Astrocyte (in vitro differentiated cells and primary cell): ENCODE data around the gene ARPP21. TPM values are rescaled to one million over a fixed set of nuclear protein-coding genes. Genes with fewer than 3 reads are reported as not detected.
A peak's percentile ranks its signal among the peaks of the same experiment; 100 is the strongest.

ENCODE experiments used
- DNase-seq: peaks from one replicate; pipeline ENCODE4 v3.0.0-alpha.2; 2010; ENCODE audit warnings: low read depth
- FAIRE-seq: peaks from 2 replicates; lab custom pipeline; 2011; peaks lifted over from hg19 to GRCh38; lab: Jason Lieb, UNC
- H2AFZ ChIP-seq: 2 replicates; pipeline ENCODE4 v1.6.0; 2012; ENCODE audit warnings: low read depth, low read length, inconsistent platforms
- H3K27ac ChIP-seq: 2 replicates; pipeline ENCODE4 v1.5.1; 2011; ENCODE audit warnings: low read depth, low read length, inconsistent platforms
- H3K27me3 ChIP-seq: 2 replicates; pipeline ENCODE4 v1.6.0; 2011; ENCODE audit warnings: low read length, inconsistent platforms; ENCODE audit not compliant: insufficient read depth
- H3K36me3 ChIP-seq: 2 replicates; pipeline ENCODE4 v1.5.1; 2011; ENCODE audit warnings: low read length, inconsistent platforms; ENCODE audit not compliant: insufficient read depth
- H3K4me1 ChIP-seq: 2 replicates; pipeline ENCODE4 v1.5.1; 2011; ENCODE audit warnings: low read length, inconsistent platforms; ENCODE audit not compliant: insufficient read depth
- H3K4me2 ChIP-seq: 2 replicates; pipeline ENCODE4 v1.6.0; 2012; ENCODE audit warnings: low read length, inconsistent platforms
- H3K4me3 ChIP-seq: 2 replicates; pipeline ENCODE4 v1.5.1; 2011; ENCODE audit warnings: low read depth, mild to moderate bottlenecking, low read length, inconsistent platforms; ENCODE audit not compliant: insufficient read depth
- H3K79me2 ChIP-seq: 2 replicates; pipeline ENCODE4 v1.6.0; 2012; ENCODE audit warnings: mild to moderate bottlenecking, low read length, inconsistent platforms; ENCODE audit not compliant: insufficient read depth
- H3K9ac ChIP-seq: 2 replicates; pipeline ENCODE4 v1.6.0; 2012; ENCODE audit warnings: mild to moderate bottlenecking, low read length, inconsistent platforms
- H3K9me3 ChIP-seq: 2 replicates; pipeline ENCODE4 v1.5.1; 2012; ENCODE audit warnings: low read depth, mild to moderate bottlenecking, low read length, inconsistent platforms; ENCODE audit not compliant: insufficient read depth
- H4K20me1 ChIP-seq: 2 replicates; pipeline ENCODE4 v1.6.0; 2012; ENCODE audit warnings: low read length, inconsistent platforms; ENCODE audit not compliant: insufficient read depth
- H3K27ac Mint-ChIP-seq: one replicate; pipeline ENCODE4 v1.8.0; 2021; ENCODE audit warnings: mild to moderate bottlenecking, mixed read lengths; ENCODE audit not compliant: unreplicated experiment
- H3K27me3 Mint-ChIP-seq: one replicate; pipeline ENCODE4 v1.8.0; 2021; ENCODE audit warnings: low read depth, mixed read lengths; ENCODE audit not compliant: unreplicated experiment
- H3K36me3 Mint-ChIP-seq: one replicate; pipeline ENCODE4 v1.8.0; 2021; ENCODE audit warnings: low read depth, mixed read lengths; ENCODE audit not compliant: unreplicated experiment
- H3K4me1 Mint-ChIP-seq: one replicate; pipeline ENCODE4 v1.8.0; 2021; ENCODE audit warnings: low read depth, mixed read lengths; ENCODE audit not compliant: unreplicated experiment
- H3K4me3 Mint-ChIP-seq: one replicate; pipeline ENCODE4 v1.8.0; 2021; ENCODE audit warnings: mild to moderate bottlenecking, moderate library complexity, mixed read lengths; ENCODE audit not compliant: unreplicated experiment
- H3K9me3 Mint-ChIP-seq: one replicate; pipeline ENCODE4 v1.8.0; 2021; ENCODE audit warnings: mild to moderate bottlenecking, mixed read lengths; ENCODE audit not compliant: unreplicated experiment
- CTCF ChIP-seq: IDR thresholded peaks from 2 replicates; pipeline ENCODE4 v1.5.1; 2011; ENCODE audit warnings: low read depth, mild to moderate bottlenecking, inconsistent platforms, low read length, moderate library complexity; ENCODE audit not compliant: insufficient read depth
- EZH2 ChIP-seq: IDR thresholded peaks from 2 replicates; pipeline ENCODE4 v1.6.1; 2012; ENCODE audit warnings: mild to moderate bottlenecking, low read length, inconsistent platforms; ENCODE audit not compliant: insufficient read depth
- total RNA-seq: library from RNA; stranded (reverse); gene quantifications from 2 replicates; pipeline ENCODE4 v1.2.1, GENCODE V29; 2021

Gene ARPP21
- total RNA-seq, 1 donor from 2014 or later = 0.45 TPM

DNA sequence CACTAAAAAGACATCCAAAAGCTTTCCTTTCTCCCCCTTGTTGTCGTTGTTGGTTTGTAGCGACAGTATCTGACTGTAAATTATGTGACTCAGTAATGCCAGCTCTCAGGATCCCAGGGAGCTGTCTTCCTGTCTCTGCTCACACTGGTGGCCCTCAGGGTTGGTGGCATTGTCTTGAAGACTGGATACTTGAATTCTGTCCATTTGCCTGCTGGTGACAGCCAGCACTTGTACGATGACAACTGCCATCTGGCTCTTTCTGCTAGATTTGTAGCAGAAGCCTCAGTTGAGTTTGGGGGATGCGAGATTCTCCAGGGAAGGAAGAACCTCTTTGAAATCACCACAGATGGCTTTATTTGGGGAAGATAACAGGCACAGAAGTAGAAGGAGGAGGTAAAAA, 120.8 kb downstream of the ARPP21 start:
- no peak overlapping the region for H3K27ac ChIP-seq
- H3K9me3 ChIP-seq = no peaks in the 10 kb centered on the region
- no peak overlapping the region for H3K27ac Mint-ChIP-seq
- H3K79me2 ChIP-seq = no peaks in the 10 kb centered on the region
- H3K4me1 ChIP-seq = no peaks in the 10 kb centered on the region
- no peaks in the 10 kb centered on the region for H3K4me1 Mint-ChIP-seq
- no peak overlapping the region for H3K4me3 Mint-ChIP-seq
- H4K20me1 ChIP-seq = no peaks in the 10 kb centered on the region
- no peak overlapping the region for H3K9ac ChIP-seq
- FAIRE-seq (no peak), DNase-seq (no peak)
- H3K36me3 Mint-ChIP-seq = no peaks in the 10 kb centered on the region
- H2AFZ ChIP-seq = no peak overlapping the region
- no peak overlapping the region for H3K4me2 ChIP-seq
- H3K9me3 Mint-ChIP-seq = no peaks in the 10 kb centered on the region
- TF ChIP-seq CTCF = no peak
- no peak for TF ChIP-seq EZH2
- H3K4me3 ChIP-seq = no peak overlapping the region
- no peaks in the 10 kb centered on the region for H3K36me3 ChIP-seq
- H3K27me3 Mint-ChIP-seq = peaks cover 3% of the 10 kb centered on the region
- H3K27me3 ChIP-seq = no peaks in the 10 kb centered on the region

GRCh38 chr3:35761311-35761710, 122.0 kb downstream of the ARPP21 start:
- Histone ChIP-seq H3K4me3 (no peak overlapping the region), H2AFZ (no peak overlapping the region), H3K27me3 (no peaks in the 10 kb centered on the region), H3K79me2 (no peaks in the 10 kb centered on the region), H3K27ac (no peak overlapping the region), H3K9me3 (no peaks in the 10 kb centered on the region), H3K4me2 (no peak overlapping the region), H3K4me1 (no peaks in the 10 kb centered on the region), H3K36me3 (no peaks in the 10 kb centered on the region), H3K9ac (no peak overlapping the region), H4K20me1 (no peaks in the 10 kb centered on the region)
- no peaks in the 10 kb centered on the region for H3K36me3 Mint-ChIP-seq
- no peaks in the 10 kb centered on the region for H3K27me3 Mint-ChIP-seq
- no peaks in the 10 kb centered on the region for H3K9me3 Mint-ChIP-seq
- no peaks in the 10 kb centered on the region for H3K4me1 Mint-ChIP-seq
- FAIRE-seq (no peak), DNase-seq (no peak)
- TF ChIP-seq CTCF (no peak), EZH2 (no peak)
- no peak overlapping the region for H3K27ac Mint-ChIP-seq
- H3K4me3 Mint-ChIP-seq = no peak overlapping the region

GRCh38 chr3:35772381-35773015, 133.2 kb downstream of the ARPP21 start:
- H3K27ac Mint-ChIP-seq = no peak overlapping the region

More at GRCh38 chr3:35772381-35773015, 133.2 kb downstream of the ARPP21 start:
- no peak for FAIRE-seq
- TF ChIP-seq EZH2 = no peak
- no peak for TF ChIP-seq CTCF
- H3K4me1 Mint-ChIP-seq = no peaks in the 10 kb centered on the region
- peaks cover 3% of the 10 kb centered on the region for H3K27me3 Mint-ChIP-seq
- Histone ChIP-seq H3K27me3 (no peaks in the 10 kb centered on the region), H3K9me3 (no peaks in the 10 kb centered on the region), H4K20me1 (no peaks in the 10 kb centered on the region), H3K27ac (no peak overlapping the region), H3K36me3 (no peaks in the 10 kb centered on the region), H3K4me1 (no peaks in the 10 kb centered on the region), H2AFZ (no peak overlapping the region), H3K79me2 (no peaks in the 10 kb centered on the region), H3K4me3 (no peak overlapping the region), H3K4me2 (no peak overlapping the region), H3K9ac (no peak overlapping the region)
- H3K4me3 Mint-ChIP-seq = no peak overlapping the region
- H3K9me3 Mint-ChIP-seq = no peaks in the 10 kb centered on the region
- peak; percentile 3 for DNase-seq
- H3K36me3 Mint-ChIP-seq = no peaks in the 10 kb centered on the region
